Endometrial microvascular endothelial cells (primary cell): ENCODE data around the gene WNT3A. TPM values are rescaled to one million over a fixed set of nuclear protein-coding genes. Genes with fewer than 3 reads are reported as not detected.

Experiments used
- in situ Hi-C: cut with HindIII; loops from 2 replicates; pipeline ENCODE4 v1.10.0; 2017; ENCODE audit warnings: low sequenced_read_pairs, low pct_unique_long_range_greater_than_20kb; ENCODE audit errors: inconsistent ontology term
- total RNA-seq: library from RNA; depleted of rRNA; stranded (reverse); fragments of >200 nt; gene quantifications from one replicate; pipeline ENCODE4 v1.2.3, GENCODE V29; 2015; ENCODE audit errors: inconsistent ontology term

WNT3A gene
- total RNA-seq, 1 donor from 2014 or later: not detected

DNA sequence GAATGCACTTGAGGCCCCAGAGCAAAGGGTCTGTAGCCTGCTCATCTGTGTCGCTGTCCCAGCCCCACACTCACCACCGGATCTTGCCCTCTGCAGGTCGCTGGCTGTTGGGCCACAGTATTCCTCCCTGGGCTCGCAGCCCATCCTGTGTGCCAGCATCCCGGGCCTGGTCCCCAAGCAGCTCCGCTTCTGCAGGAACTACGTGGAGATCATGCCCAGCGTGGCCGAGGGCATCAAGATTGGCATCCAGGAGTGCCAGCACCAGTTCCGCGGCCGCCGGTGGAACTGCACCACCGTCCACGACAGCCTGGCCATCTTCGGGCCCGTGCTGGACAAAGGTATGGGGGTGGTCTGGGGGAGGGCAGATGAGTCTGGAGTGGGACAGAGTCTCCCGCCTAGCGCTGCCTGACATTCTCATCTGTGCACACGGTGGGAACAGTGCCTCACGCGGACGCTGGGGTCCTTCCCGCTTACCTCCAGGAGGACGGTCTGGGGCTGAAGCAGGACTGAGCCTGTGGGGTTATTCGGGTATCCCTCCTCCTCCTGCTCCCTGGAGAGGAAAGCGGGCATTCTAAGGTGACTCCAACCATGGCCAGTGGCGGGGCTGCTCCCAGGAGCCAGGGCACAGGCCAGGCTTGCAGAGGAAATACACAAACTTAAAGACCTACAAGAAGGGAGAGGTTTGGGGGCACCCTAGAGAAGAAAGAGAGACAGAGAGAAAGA lies 15.9 kb downstream of the WNT3A start:
- in situ Hi-C loops: no loop called here

DNA sequence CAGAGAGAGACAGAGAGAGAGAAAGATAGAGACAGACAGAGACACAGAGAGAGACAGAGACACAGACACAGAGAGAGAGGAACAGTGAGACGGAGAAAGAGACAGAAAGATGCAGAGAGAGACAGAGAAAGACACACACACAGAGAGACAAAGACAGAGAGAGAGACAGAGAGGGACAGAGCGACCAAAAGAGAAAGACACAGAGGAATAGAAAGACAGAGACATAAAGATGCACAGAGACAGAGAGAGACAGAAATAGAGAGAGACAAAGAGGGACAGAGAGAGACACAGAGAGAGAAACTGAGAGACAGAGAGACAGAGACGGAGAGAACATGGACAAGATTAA lies 16.5 kb downstream of the WNT3A start:
- in situ Hi-C loops: no loop called here

DNA sequence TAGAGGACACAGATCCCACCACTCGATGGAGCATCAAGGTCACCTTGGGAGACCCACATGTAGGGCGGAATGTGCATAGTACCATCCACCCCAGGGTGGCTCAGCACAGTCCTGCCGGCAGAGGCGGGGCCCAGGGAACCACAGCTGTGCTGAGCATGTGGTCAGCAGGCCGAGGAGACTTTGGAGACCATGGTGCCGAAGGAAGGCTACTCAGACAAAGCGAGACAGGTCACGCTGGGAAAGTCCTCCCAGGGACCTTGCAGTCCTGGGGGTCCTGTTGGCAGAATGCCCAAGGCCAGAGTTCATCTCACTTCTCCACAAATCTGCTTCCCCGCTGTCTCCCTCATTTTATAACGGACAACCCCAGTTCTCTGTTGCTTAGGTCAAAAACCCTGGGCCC lies 22.5 kb downstream of the WNT3A start:
- in situ Hi-C loops: no loop called here

DNA sequence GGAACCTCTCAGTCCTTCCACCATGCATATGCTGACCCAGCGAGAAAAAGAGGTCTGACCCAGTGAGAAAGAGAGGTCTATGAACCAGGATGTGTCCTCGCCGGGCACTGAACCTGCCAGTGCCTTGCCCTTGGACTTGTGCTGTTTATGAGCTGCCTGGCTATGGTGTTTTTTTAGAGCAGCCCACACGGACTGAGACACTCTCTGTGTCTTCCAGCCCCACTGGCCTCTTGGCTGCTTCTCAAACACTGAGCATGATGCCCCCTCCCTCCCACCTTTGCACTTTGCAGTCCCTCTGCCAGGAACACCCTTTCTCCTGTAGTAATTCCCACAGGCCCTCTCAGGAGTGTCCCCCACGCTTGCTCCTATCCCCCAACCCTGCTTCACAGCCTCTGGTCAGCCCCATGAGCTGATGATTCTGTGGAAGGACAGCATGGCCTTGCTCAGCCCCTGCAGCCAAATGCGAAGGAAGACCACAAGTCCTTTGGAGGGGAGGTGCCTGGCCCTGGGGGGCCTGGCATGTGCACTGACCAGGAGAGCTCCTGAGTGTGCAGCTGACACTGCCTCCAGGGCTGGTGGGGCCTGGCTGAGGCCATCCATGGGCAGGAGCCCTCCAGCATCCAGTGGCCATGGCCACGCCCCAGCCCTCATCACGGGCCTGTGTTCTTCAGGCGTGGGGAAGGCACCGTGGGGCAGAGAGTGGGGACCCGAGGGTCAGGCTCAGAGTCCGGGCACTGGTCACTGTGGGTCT lies 23.8 kb downstream of the WNT3A start:
- in situ Hi-C loops: no loop called here

DNA sequence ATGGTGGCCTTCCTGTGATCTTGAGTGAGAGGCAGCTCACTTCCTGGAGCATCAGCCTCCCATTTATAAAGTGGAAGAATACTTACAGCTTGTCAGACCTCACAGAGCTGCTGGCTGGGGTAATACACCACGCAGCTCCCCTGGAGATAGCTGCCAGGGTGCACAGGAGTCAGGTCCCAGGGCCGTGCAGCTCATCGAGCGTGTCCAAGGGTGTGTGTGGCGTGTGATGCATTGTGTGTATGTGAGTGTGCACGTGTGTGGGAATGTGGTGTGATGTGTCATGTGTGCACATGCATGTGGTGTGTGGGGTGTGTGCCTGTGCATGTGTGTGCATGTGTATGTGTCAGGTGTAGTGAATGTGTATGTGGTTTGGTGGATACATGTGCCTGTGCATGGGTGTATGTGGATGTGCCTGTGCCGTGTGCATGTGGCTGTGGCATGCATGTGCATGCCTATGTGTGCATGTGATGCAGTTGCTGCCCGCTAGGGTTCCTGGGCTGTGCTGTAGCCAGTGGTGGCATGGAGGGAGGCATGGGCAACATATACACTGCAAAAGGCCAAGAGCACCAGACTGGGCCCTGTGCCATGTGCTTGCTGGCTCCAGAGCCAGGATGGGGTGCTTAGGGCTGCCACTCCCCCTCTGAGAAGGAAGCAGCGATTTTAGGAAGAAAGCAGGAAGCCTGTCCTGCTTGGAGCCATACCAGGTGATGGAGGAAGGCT lies 24.6 kb downstream of the WNT3A start:
- in situ Hi-C loops: no loop called here

DNA sequence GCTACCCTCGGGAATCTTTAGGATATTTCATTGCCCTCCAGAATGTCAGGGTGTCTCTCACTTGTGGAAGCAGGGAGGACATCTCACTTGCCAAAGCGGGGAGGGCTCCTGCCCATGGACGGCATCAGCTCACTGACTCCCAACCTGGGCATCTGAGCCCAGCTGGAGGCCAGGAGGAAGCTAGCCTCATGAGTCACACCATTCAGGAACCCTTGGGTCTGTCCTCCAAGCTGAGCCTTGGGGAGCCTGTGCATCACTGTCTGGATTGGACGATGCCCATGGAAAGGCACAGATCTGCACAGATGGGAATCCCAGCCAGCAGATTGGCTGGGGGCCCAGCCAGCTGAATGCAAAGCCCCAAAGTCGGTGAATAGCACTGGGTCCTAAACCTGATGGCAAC lies 25.2 kb downstream of the WNT3A start:
- in situ Hi-C loops: no loop called here

DNA sequence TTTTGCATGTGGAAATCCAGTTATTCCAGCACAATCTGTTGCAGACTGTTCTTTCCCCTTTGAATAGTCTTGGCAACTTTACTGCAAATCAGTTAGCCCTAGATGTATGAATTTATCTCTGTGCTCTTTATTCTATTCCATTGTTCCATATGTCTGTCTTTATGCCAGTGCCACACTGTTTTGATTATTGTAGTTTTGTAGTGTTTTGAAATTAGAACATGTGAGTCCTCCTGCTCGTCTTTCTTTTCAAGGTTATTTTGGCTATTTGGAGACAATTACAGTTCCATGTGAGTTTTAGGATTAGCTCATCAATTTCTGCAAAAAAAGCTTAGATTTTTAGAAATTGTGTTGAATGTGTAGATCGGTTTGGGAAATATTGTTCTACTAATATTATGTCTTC lies 26.6 kb downstream of the WNT3A start:
- in situ Hi-C loops: no loop called here

DNA sequence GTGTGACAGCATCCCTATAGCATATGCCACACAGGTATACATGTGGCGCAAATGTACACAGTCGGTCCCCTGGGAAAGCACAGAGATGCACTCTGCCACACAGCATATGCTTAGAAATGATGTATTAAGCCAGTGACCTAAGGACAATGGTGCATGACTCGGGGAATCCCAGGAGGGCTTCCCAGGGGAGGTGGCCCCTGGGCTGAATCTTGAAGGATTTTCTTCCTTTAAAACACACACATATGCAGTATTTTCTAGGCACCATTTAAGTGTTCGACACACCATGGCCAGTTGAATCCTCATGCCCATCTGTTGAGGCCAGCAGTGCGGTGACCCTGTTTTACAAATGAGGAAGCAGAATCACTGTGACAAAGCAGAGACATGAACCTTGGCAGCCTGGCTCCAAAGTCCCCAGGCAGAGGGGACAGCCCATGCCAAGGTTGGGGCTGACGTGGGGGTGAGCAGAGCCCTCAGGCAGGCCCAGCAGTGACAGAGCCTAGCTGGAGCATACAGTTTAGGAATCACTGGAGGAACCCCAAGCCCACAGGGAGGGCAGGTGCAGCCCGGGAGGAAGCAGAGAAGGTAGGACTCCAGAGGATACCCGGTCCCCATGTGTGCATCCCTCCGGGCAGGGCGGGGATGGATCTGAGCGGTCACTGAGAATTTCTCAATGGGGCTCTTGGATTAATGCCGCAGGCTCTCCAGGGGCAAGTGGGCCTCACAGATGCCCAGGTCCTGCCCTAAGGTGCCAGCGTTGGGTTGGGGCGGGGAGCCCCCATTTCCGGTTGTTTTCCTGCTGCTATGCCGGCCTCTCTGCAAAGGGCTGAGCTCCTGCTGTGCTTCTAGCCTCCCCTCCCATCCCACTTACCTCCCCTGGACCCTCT lies 28.4 kb downstream of the WNT3A start:
- in situ Hi-C loops: no loop called here

DNA sequence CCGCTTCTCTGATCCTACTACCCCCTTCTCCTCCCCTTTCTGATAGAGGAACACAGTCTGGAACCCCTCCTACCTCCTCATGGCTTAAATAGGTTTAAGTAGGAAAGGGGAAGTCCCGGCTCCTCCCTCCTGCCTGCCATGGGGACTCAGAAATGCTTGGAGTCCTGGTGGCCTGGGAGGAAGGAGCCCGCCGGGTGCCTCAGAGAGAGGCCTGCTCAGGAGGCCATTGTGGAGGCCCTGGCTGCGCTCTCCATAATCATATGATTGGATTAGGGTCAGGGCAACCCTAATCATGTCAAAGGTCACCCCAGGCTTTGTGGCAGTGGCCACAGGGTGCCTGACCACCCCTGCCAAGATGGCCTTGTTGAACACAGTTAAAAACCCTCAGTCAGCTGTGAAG lies 29.0 kb downstream of the WNT3A start:
- in situ Hi-C loops: no loop called here

DNA sequence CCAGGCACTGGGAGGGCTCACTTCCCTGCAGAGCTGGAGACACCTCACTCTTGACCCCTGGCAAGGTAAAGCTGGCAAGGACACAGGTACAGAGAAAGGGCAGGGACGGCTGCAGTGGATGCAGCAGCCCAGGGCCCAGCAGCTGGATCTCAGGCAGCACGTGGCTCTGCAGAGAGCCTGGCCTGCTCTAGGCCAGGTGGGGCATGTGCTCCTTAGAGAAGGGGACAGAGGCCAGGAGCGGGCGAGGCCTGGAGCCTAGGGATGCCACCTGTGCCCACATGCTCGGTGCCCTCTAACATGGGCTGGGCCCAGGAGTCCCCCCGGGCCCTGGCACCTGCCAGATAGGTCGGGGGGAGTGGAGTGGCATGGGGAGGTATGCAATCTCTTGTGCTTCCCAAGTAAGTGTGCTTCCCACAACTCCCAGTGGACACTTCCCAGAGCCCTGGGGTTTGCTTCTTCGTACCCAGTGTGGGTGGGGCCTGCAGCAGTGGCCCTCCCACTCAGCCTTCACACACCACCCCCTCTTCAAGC lies 30.0 kb downstream of the WNT3A start:
- in situ Hi-C loops: no loop called here

DNA sequence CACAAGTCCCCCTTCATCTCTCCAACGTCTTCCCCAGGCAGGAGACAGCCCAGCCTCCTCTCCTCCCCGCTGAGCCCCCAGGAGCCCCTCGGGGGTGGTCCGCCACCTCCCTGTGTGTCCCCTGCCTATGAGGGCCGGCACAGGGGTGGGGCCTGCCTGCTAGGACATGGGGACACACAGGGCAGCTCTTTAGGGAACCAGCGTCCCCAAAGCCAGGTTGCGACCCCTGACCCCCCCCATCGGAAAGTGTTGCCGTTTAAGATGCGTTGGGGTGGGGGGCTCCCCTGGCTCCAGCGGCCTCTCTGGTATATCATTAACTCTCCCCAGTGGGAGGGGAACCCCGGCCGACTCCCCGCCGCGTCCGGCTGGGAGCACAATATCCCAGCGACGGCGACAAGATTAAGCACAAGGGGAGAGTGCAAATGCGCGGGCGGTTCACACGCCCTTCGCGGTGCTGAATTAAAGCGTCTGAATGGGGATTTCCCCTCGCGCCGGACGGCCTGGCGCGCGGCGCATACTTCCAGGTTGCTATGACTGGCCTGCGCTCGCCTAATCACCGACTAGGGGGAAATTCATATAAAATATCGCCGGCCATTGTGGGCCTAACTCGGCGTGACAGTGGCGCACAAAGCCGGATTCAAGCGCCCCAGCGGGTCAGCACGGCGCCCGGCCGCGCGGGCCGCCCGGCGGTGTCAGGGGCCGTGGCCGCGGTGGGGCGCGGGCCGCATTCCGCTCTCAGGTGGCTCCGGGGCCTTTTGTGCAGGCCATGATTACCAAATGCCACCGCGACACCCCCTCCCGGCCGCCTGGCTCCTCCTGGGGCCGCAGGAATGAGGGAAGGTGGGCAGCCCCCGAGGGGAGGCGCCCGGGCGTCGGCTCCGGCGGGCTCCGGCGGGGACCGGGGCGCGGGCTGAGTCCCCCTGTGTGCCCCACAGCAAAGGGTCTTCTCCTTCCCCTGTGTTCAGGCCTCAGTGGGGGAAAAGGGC lies 30.9 kb downstream of the WNT3A start:
- in situ Hi-C loops: no loop called here

DNA sequence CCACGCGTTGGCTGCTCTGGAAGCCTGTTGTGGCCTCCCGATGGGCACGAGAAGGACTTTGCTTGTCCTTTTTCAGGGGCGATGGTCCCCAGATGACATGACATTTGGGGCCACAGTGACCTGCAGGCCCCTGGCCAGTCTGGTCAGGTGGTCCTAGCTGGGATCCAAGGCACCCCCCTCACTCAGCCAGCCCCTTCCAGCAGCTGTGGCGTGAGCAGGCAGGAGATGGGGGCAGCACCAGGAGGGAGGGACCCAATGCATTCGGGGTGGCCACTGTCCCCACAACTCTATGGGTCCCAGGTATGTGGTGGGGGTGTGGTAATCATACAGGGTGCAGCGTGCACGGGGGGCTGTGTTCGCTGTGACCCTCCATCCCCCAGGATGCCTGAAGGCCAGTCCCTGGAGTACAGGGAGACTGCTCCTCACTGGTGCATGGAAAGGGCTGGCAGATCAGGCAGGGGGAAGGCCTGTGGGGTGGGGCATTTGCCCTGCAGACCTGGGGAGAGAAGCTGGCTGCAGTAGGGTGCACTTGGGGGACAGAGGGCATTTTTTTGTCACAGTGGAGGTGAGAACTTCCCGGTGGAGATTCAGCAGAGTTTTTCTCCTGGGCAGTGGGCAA lies 31.7 kb downstream of the WNT3A start:
- in situ Hi-C loops: no loop called here

DNA sequence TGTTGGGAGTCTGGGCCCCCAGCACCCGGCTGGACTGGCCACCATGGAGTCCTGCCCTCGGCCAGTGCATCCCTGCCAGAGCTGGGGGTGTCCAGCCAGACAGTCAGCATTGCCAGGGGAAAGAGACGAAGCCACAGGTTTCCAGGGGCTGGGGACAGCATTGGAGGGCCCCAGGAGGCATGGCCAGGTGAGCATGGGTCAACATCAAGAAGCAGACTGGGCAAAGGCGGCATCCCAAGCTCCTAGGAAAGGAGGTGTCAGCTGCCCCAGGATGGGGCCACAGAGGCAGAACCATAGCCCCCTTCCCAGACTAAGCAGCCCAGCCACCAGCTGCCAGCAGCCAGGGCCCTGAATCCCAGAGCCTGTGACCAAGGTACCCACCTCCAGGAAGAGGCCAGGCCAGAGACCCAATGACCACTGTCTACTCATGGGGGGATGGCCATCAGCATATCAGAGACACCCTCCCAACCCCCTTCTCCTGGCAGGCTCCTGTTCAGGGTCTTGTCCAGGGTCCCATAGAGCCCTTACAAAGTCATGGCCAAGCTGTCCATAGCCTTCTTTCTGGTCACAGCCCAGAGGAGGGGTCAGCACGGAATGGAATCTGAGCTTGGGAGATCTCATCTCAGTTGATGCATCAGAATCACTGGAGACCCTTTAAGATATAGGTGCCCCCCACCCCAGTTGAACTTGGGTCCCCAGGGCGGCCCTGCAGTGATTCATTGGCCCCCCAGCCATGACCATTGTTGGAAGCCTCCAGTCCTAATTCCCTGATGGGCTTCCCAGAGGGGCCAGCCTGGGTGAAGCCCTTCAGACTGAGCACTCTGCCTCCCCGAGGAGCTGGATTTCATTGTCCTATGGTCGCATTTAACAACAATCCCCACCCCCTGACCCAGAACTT lies 32.5 kb downstream of the WNT3A start:
- in situ Hi-C loops: no loop called here

DNA sequence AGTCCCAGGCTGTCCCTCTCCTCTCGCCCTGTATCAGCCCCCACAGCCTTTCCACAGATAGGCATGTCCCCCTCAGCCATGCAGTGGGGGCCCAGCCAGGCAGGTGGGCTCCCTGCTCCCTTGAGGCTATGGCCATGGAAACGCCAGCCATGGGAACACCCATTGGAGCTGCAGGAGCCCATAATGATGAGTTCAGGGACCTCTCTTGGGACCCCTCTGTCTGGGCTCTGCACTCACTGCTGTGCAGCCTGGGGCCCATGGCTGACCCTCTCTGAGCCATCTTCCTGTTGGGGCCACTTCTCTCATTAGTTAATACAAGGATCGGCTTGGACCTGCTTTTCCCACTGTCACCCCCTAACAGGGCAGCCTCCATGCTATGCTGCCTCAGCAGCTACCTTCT lies 33.2 kb downstream of the WNT3A start:
- in situ Hi-C loops: no loop called here

DNA sequence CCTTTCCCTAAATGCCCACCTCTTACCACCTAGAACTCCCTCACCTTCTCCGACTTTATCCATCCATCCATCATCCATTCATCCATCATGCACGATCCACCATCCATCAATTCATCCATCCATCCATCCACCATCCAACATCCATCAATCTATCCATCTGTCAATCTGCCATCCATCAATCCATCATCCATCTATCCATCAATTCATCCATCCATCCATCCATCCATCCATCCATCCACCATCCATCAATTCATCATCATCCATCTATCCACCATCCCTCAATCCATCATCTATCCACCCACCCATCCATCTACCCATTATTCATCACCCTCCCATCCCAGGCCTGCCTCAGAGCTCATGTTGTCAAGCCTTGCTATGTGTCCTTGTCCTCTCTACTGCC lies 34.5 kb downstream of the WNT3A start:
- in situ Hi-C loops: no loop called here

DNA sequence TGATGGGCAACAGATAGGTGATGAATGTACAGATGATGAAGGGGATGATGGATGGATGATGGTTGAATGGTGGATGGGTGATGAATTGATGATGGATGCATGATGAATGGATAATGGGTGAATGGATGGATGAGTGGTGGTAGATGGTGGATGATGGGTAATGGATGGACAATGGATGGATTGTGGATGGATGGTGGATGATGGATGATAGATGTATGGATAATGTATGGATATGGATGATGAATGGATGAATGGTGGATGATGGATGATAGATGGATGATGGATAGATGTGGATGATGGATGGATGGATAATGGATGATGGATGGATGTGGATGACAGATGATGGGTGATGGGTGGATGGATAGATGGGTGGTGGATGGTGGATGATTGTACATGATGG lies 35.7 kb downstream of the WNT3A start:
- in situ Hi-C loops: no loop called here
